Erythroblast (primary cell): ENCODE data around the gene SULT1C4.

ENCODE experiments used
- GATA1 ChIP-seq: IDR thresholded peaks from 2 replicates; pipeline ENCODE4 v1.6.1; 2011; ENCODE audit warnings: low read depth, mild to moderate bottlenecking, control low read depth, low read length, moderate library complexity
- POLR2A ChIP-seq: IDR thresholded peaks from 2 replicates; pipeline ENCODE4 v1.6.1; 2011; ENCODE audit warnings: mild to moderate bottlenecking, low read length

- TF ChIP-seq POLR2A (no peak), GATA1 (no peak)
Measured at GRCh38 chr2:108367561-108368175, 10.1 kb upstream of the SULT1C4 start.
